Activated naive CD4-positive, alpha-beta T cell treated with anti-CD3 and anti-CD28 coated beads for 36 hours (primary cell): ENCODE measurements around the gene LGI2. TPM values are rescaled to one million over a fixed set of nuclear protein-coding genes. Genes with fewer than 3 reads are reported as not detected.

ENCODE experiments used
- CTCF ChIA-PET: fragments of 350-600 bp; sonication (Branson Sonifier 250); formaldehyde crosslinking; loops from one replicate; lab custom pipeline; 2021; ENCODE audit warnings: antibody characterized with exemption; lab: Charles Lee
- DNase-seq: peaks from one replicate; pipeline ENCODE4 v3.0.0-alpha.2; 2020
- H3K27ac Mint-ChIP-seq: one replicate; pipeline ENCODE4 v1.8.0; 2021; ENCODE audit warnings: mild to moderate bottlenecking, mixed read lengths
- H3K27me3 Mint-ChIP-seq: one replicate; pipeline ENCODE4 v1.8.0; 2021; ENCODE audit warnings: low read depth, mixed read lengths
- H3K36me3 Mint-ChIP-seq: one replicate; pipeline ENCODE4 v1.8.0; 2021; ENCODE audit warnings: low read depth, mixed read lengths
- H3K4me1 Mint-ChIP-seq: one replicate; pipeline ENCODE4 v1.8.0; 2021; ENCODE audit warnings: low read depth, mixed read lengths
- H3K4me3 Mint-ChIP-seq: one replicate; pipeline ENCODE4 v1.8.0; 2021; ENCODE audit warnings: mild to moderate bottlenecking, moderate library complexity, mixed read lengths
- H3K9me3 Mint-ChIP-seq: one replicate; pipeline ENCODE4 v1.8.0; 2021; ENCODE audit warnings: mixed read lengths
- intact Hi-C: fragments of 100-400 bp; cut with micrococcal nuclease; formaldehyde crosslinking; loops from one replicate; pipeline ENCODE4 v1.15.1; 2023
- total RNA-seq, 2 experiments: library from RNA; stranded (reverse); gene quantifications; one replicate each; pipeline ENCODE4 v1.2.3, GENCODE V29; 2021

The LGI2 gene
- total RNA-seq, 2 experiments from 2014 or later: not detected

GRCh38 chr4:25011135-25011866 lies 19.4 kb downstream of the LGI2 start:
- Mint-ChIP-seq H3K9me3 (no peaks in the 10 kb centered on the region), H3K4me1 (no peaks in the 10 kb centered on the region), H3K4me3 (no peak overlapping the region), H3K27me3 (peaks cover 13% of the 10 kb centered on the region), H3K27ac (no peak overlapping the region), H3K36me3 (no peaks in the 10 kb centered on the region)
- DNase-seq: no peak
- intact Hi-C loops: no loop called here
- CTCF ChIA-PET: no interaction called here

- H3K27me3 Mint-ChIP-seq: peaks cover 13% of the 10 kb centered on the region
- H3K4me1 Mint-ChIP-seq: no peaks in the 10 kb centered on the region
- no peak overlapping the region for H3K4me3 Mint-ChIP-seq
- H3K36me3 Mint-ChIP-seq: no peaks in the 10 kb centered on the region
- no peak overlapping the region for H3K27ac Mint-ChIP-seq
- CTCF ChIA-PET: interaction anchor here (0.7 kb wide), 1 partner anchor 247 kb away, joined by 4 read pairs; no protein-coding TSS in a partner anchor
- intact Hi-C loops: no loop called here
- no peak for DNase-seq
- no peaks in the 10 kb centered on the region for H3K9me3 Mint-ChIP-seq
Observed at GRCh38 chr4:25007598-25007997, 23.1 kb downstream of the LGI2 start.

GRCh38 chr4:25002681-25003080 lies 28.1 kb downstream of the LGI2 start:
- no peak overlapping the region for H3K27ac Mint-ChIP-seq
- intact Hi-C loops: no loop called here
- H3K4me3 Mint-ChIP-seq: no peak overlapping the region
- CTCF ChIA-PET: no interaction called here
- no peaks in the 10 kb centered on the region for H3K9me3 Mint-ChIP-seq
- peaks cover 8% of the 10 kb centered on the region for H3K27me3 Mint-ChIP-seq
- no peak for DNase-seq
- H3K4me1 Mint-ChIP-seq: peaks cover 7% of the 10 kb centered on the region
- no peaks in the 10 kb centered on the region for H3K36me3 Mint-ChIP-seq

- CTCF ChIA-PET: interaction anchor here (1.0 kb wide), 1 partner anchor 21 kb away, joined by 6 read pairs; no protein-coding TSS in a partner anchor
- H3K36me3 Mint-ChIP-seq: no peaks in the 10 kb centered on the region
- no peak overlapping the region for H3K4me3 Mint-ChIP-seq
- peaks cover 7% of the 10 kb centered on the region for H3K4me1 Mint-ChIP-seq
- intact Hi-C loops: no loop called here
- no peak overlapping the region for H3K27ac Mint-ChIP-seq
- DNase-seq: no peak
- H3K9me3 Mint-ChIP-seq: no peaks in the 10 kb centered on the region
- H3K27me3 Mint-ChIP-seq: peaks cover 8% of the 10 kb centered on the region
Observed at GRCh38 chr4:25001509-25001908, 29.2 kb downstream of the LGI2 start.

GRCh38 chr4:25000639-25001038 lies 30.1 kb downstream of the LGI2 start:
- H3K27ac Mint-ChIP-seq: no peak overlapping the region
- intact Hi-C loops: no loop called here
- CTCF ChIA-PET: interaction anchor here (0.7 to 1.0 kb wide), 2 partner anchors 20 to 243 kb away, joined by 3 to 6 read pairs; no protein-coding TSS in a partner anchor
- DNase-seq: no peak
- H3K36me3 Mint-ChIP-seq: no peaks in the 10 kb centered on the region
- H3K9me3 Mint-ChIP-seq: no peaks in the 10 kb centered on the region
- no peak overlapping the region for H3K4me3 Mint-ChIP-seq
- peaks cover 8% of the 10 kb centered on the region for H3K27me3 Mint-ChIP-seq
- H3K4me1 Mint-ChIP-seq: peaks cover 7% of the 10 kb centered on the region

GRCh38 chr4:24999392-25000089 lies 31.2 kb downstream of the LGI2 start:
- H3K4me3 Mint-ChIP-seq: no peak overlapping the region
- DNase-seq: no peak
- H3K27ac Mint-ChIP-seq: no peak overlapping the region
- H3K4me1 Mint-ChIP-seq: peaks cover 7% of the 10 kb centered on the region
- intact Hi-C loops: no loop called here
- no peaks in the 10 kb centered on the region for H3K36me3 Mint-ChIP-seq
- H3K27me3 Mint-ChIP-seq: peaks cover 8% of the 10 kb centered on the region
- CTCF ChIA-PET: interaction anchor here (1.7 kb wide), 1 partner anchor 19 kb away, joined by 6 read pairs; no protein-coding TSS in a partner anchor
- no peaks in the 10 kb centered on the region for H3K9me3 Mint-ChIP-seq

- CTCF ChIA-PET: no interaction called here
- intact Hi-C loops: no loop called here
- Mint-ChIP-seq H3K27me3 (peaks cover 6% of the 10 kb centered on the region), H3K36me3 (no peaks in the 10 kb centered on the region), H3K4me1 (peaks cover 7% of the 10 kb centered on the region), H3K27ac (no peak overlapping the region), H3K4me3 (no peak overlapping the region), H3K9me3 (peaks cover 2% of the 10 kb centered on the region)
- DNase-seq: no peak
Observed at GRCh38 chr4:24995346-24995919, 35.3 kb downstream of the LGI2 start.

- Mint-ChIP-seq H3K4me3 (no peak overlapping the region), H3K9me3 (peaks cover 2% of the 10 kb centered on the region)
- CTCF ChIA-PET: no interaction called here
Observed at GRCh38 chr4:24993551-24994080, 37.1 kb downstream of the LGI2 start.

GRCh38 chr4:24992968-24993367 lies 37.8 kb downstream of the LGI2 start:
- intact Hi-C loops: no loop called here
- Mint-ChIP-seq H3K27me3 (peaks cover 2% of the 10 kb centered on the region), H3K4me1 (no peaks in the 10 kb centered on the region), H3K27ac (no peak overlapping the region), H3K9me3 (peaks cover 2% of the 10 kb centered on the region), H3K36me3 (no peaks in the 10 kb centered on the region), H3K4me3 (no peak overlapping the region)
- CTCF ChIA-PET: no interaction called here
- no peak for DNase-seq

More at GRCh38 chr4:24993551-24994080, 37.1 kb downstream of the LGI2 start:
- DNase-seq: no peak
- Mint-ChIP-seq H3K36me3 (no peaks in the 10 kb centered on the region), H3K4me1 (no peaks in the 10 kb centered on the region), H3K27ac (no peak overlapping the region), H3K27me3 (peaks cover 2% of the 10 kb centered on the region)
- intact Hi-C loops: no loop called here

GRCh38 chr4:24991015-24991414 lies 39.7 kb downstream of the LGI2 start:
- CTCF ChIA-PET: interaction anchor here (1.3 kb wide), 1 partner anchor 11 kb away, joined by 6 read pairs; no protein-coding TSS in a partner anchor
- Mint-ChIP-seq H3K4me1 (no peaks in the 10 kb centered on the region), H3K9me3 (peaks cover 2% of the 10 kb centered on the region), H3K27me3 (peaks cover 2% of the 10 kb centered on the region), H3K36me3 (no peaks in the 10 kb centered on the region), H3K27ac (no peak overlapping the region), H3K4me3 (no peak overlapping the region)
- DNase-seq: no peak
- intact Hi-C loops: no loop called here

GRCh38 chr4:24989327-24989726 lies 41.4 kb downstream of the LGI2 start:
- H3K4me3 Mint-ChIP-seq: no peak overlapping the region
- no peaks in the 10 kb centered on the region for H3K4me1 Mint-ChIP-seq
- H3K27ac Mint-ChIP-seq: no peak overlapping the region
- no peak for DNase-seq
- intact Hi-C loops: no loop called here
- peaks cover 2% of the 10 kb centered on the region for H3K9me3 Mint-ChIP-seq
- CTCF ChIA-PET: interaction anchor here (0.9 kb wide), 1 partner anchor 8 kb away, joined by 3 read pairs; no protein-coding TSS in a partner anchor
- no peaks in the 10 kb centered on the region for H3K27me3 Mint-ChIP-seq
- H3K36me3 Mint-ChIP-seq: no peaks in the 10 kb centered on the region

- Mint-ChIP-seq H3K4me3 (no peak overlapping the region), H3K9me3 (peaks cover 2% of the 10 kb centered on the region), H3K36me3 (no peaks in the 10 kb centered on the region), H3K27me3 (no peaks in the 10 kb centered on the region), H3K27ac (no peak overlapping the region), H3K4me1 (no peaks in the 10 kb centered on the region)
- no peak for DNase-seq
- intact Hi-C loops: no loop called here
- CTCF ChIA-PET: no interaction called here
Observed at GRCh38 chr4:24988776-24989175, 42.0 kb downstream of the LGI2 start.
